SH-SY5Y (cell line): ENCODE measurements around the gene RGS7.

Experiments
- GATA2 ChIP-seq: IDR thresholded peaks from 2 replicates; pipeline ENCODE4 v1.6.1; 2011; ENCODE audit warnings: mild to moderate bottlenecking, low read depth, low read length
- GATA3 ChIP-seq: IDR thresholded peaks from 2 replicates; pipeline ENCODE4 v1.6.1; 2011; ENCODE audit warnings: low read depth, mild to moderate bottlenecking, low read length, moderate library complexity

The RGS7 gene

GRCh38 chr1:240829487-240829886, 527.5 kb downstream of the RGS7 start:
- no peak for TF ChIP-seq GATA2
- TF ChIP-seq GATA3, result no peak

DNA sequence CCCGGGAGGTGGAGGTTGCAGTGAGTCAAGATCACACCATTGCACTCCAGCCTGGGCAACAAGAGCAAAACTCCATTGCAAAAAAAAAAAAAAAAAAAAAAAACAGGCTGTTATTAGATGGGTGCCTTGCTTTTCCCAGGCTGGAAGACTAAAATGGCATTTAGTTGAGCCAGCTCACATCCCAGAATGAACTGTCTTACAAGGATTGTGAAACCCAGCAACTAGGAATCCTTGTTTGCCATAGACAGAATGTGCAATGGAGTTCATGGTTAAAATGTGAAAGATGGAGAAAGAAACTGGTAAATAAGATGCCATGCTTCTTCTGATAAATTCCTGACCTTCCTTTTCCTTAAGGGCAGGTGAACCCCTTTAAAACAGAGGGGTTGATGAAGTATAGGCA, 529.2 kb downstream of the RGS7 start:
- no peak for TF ChIP-seq GATA3
- no peak for TF ChIP-seq GATA2

- TF ChIP-seq GATA2, result no peak
- no peak for TF ChIP-seq GATA3
These were observed 532.8 kb downstream of the RGS7 start for GRCh38 chr1:240824238-240824637.

DNA sequence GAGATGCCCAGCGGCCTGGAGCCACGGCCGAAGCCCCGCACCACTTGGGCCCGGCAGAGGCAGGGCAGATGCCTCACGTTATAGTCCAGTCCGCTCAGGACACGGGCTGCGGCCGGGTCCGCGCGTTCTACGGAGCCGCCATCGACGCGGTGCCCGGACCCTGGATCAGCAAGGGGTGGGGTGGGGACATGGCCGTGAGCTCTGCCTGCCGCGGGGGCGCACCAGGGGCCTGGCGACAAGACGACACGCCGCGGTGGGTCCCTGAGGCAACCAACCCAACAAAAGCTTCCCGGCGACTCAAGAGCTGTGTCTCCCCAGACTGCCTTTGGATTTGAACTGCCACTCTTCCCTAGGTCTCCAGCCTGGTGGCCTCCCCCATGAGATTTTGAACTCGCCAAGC, 533.6 kb downstream of the RGS7 start:
- TF ChIP-seq GATA2, result no peak
- no peak for TF ChIP-seq GATA3

- no peak for TF ChIP-seq GATA3
- TF ChIP-seq GATA2, result no peak
These were observed 535.1 kb downstream of the RGS7 start for GRCh38 chr1:240821925-240822324.

DNA sequence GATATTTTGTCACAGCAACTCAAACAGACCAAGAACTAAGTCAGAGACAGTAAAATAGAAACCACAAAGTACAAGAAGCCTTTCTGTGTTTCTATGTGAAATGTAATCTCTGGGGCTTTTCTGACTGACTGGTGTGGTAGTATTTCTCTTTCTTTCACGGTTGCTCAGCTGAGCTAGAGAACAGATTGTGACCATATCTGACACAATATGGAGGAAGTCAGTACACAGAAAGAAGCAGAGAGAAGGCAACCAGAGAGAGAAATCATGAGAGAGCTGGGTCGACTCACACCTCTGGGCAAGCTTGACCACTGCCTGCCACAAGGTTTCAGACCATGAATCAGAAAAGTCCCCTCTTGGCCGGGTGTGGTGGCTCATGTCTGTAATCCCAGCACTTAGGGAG, 536.2 kb downstream of the RGS7 start:
- TF ChIP-seq GATA3 (no peak), GATA2 (no peak)

DNA sequence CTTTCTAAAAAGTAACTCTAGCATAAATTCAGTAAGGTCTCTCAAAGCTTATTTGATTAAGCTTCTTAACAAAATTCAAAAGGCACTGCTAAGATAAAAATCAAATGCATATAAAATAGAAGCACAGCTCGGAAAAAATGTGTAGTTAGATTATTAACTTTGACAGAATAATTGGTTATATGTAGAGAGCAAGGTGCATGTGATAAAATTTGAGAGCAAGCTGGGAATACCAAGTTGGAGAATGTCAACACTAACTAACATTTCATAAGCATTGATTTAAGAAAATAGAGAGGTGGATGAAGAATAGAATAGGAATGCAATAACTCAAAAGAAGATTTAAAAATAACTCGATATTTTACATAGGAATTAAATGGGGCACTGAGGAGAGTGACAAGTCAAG, 540.5 kb downstream of the RGS7 start:
- no peak for TF ChIP-seq GATA3

DNA sequence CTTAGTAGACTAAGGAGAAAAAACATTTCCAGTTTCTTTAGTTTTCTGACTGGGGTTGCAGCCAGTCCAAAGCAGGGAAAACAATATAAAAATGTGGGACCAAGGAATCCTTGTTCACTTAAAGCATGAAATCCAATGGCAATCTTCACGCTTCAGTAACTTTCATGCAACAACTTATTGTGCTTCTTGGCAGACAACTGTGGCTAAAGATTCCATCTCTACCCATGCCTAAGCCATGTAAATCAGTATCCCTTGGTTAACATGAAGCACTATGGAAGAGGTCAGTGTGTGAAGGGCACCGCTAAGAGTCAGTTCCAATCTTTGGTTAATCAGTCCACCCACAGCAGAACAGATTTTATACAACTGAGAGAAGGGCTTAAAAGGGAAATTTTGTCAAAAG, 543.3 kb downstream of the RGS7 start:
- TF ChIP-seq GATA3, result no peak
- no peak for TF ChIP-seq GATA2

GRCh38 chr1:240811256-240811655, 545.7 kb downstream of the RGS7 start:
- TF ChIP-seq GATA2 (no peak), GATA3 (no peak)

- no peak for TF ChIP-seq GATA3
- no peak for TF ChIP-seq GATA2
These were observed 548.6 kb downstream of the RGS7 start for GRCh38 chr1:240808381-240808780.

DNA sequence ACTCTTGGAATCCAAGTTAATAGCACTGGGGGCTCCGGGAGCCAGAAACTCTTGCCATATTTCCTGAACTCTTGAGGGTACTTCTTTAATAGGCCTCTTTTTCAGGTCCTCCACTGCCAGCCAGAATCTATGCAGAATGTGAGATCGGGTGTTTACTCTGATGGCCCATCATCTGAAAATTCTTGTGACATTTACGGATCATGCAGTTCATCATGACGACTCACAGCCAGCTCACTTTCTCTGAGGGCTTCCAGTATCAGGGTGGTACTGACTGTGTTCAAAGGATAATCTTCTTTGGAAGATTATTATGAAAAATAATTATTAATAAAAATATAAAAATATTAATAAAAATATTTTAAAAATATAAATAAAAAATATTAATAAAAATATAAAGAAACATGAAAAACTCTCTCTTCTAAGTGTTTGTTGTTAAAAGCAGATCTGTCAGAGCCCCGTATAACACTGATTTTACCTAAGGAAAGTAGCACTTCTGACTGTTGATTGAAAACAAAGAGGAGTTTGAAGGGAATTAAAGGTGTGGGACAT, 550.7 kb downstream of the RGS7 start:
- TF ChIP-seq GATA2 (no peak), GATA3 (no peak)

DNA sequence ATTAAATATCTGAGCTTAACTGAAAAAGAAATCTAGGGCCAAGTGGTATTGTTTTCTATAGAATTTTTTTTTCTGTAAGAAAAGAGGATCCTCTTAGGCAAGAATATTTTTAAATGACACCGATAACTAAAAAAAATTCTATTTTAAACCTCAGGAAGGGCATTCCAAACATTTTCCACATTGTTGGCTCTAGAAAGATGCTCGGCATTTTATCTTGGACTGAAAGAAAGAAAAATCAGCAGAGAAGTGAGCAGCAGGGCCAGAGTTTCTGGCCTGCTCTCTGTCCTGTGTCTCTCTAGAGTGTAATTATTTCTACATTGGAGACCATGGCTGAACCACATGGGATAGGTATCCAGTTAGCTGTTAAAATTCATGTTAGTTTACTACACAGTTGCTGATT, 552.5 kb downstream of the RGS7 start:
- TF ChIP-seq GATA2 (no peak), GATA3 (no peak)

- TF ChIP-seq GATA2 (no peak), GATA3 (no peak)
These were observed 553.9 kb downstream of the RGS7 start for GRCh38 chr1:240803151-240803550.

DNA sequence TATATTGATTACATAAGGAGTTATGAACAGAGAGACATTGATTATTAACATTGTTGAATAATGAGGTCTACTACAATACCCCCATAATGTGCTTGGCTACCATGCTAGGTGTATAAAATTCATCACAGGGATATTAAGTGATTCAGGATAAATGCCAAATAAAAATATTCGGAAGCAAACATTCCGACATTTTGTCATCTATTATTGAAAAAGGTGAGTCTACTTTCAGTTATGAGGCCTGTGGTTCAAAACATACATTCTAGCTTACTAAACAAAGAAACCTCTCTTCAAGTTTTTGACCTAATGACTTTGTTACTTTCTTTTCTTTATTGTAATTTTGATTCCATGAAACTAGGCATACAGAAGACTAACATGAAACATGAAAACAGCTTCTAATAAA, 554.7 kb downstream of the RGS7 start:
- no peak for TF ChIP-seq GATA3
- no peak for TF ChIP-seq GATA2

GRCh38 chr1:240801442-240801841, 555.6 kb downstream of the RGS7 start:
- TF ChIP-seq GATA3, result no peak
- no peak for TF ChIP-seq GATA2

DNA sequence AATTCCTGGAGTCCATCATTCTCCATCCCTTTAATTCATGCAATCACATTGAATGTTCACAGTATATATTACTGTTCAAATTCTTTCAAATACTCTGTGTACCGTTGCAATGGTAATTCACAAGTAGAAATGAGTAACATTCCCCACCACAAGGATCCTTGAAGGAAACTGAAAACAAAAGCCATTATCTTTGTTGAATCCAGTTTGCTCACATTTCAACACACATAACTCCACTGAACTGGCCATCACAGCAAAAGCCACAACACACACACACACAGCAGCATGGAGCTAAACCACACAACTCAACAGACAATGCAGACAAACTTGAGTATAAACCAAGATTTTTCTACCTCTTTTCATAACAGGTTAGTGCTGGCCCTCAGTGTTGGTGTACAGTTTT, 556.7 kb downstream of the RGS7 start:
- TF ChIP-seq GATA2, result no peak
- TF ChIP-seq GATA3, result no peak

GRCh38 chr1:240797050-240797449, 560.0 kb downstream of the RGS7 start:
- no peak for TF ChIP-seq GATA3
